HCT116 (cell line): Measurements from ENCODE around the gene PIGM. TPM values are rescaled to one million over a fixed set of nuclear protein-coding genes. Genes with fewer than 3 reads are reported as not detected.

Experiments
- ATAC-seq: fragments of 200-7000 bp; cut with Tn5 transposase; 2 replicates; pipeline ENCODE4 v1.9.1; 2020; ENCODE audit warnings: mild to moderate bottlenecking, moderate library complexity
- BruUV-seq: library from RNA; stranded (reverse); fragments of 400-500 nt; replicated peaks from 2 replicates; lab custom pipeline; 2021; lab: Mats Ljungman, UMichigan
- CTCF ChIA-PET: fragments of 300-600 bp; sonication (Branson Sonifier 250); formaldehyde crosslinking; loops from one replicate; lab custom pipeline; 2021; ENCODE audit warnings: antibody characterized with exemption; lab: Charles Lee
- POLR2A ChIA-PET: fragments of 300-600, 350-600 bp; sonication (Branson Sonifier 250); formaldehyde crosslinking; loops from one replicate; lab custom pipeline; 2021; ENCODE audit warnings: antibody characterized with exemption; lab: Charles Lee
- RAD21 ChIA-PET, 2 experiments: fragments of 300-600 bp; sonication (Branson Sonifier 250); formaldehyde crosslinking; loops; one replicate each; lab custom pipeline; 2023; ENCODE audit warnings: low total read pairs in 2 of 2; ENCODE audit not compliant: uncharacterized antibody in 2 of 2, unreplicated experiment in 2 of 2, low non-redundant PET in 1 of 2; lab: Charles Lee
- DNase-seq: peaks from one replicate; pipeline ENCODE4 v3.0.0-alpha.2; 2010; ENCODE audit warnings: low read depth, low spot score
- H2AFZ ChIP-seq: fragments of 200-600 bp; shearing (Covaris generic), sonication (generic); 2 replicates; pipeline ENCODE4 v1.6.1; 2017; ENCODE audit warnings: low read depth, mixed run types, mixed read lengths, antibody characterized with exemption, low read length; ENCODE audit not compliant: poor library complexity, severe bottlenecking
- H3K27ac ChIP-seq: 2 replicates; pipeline ENCODE4 v1.5.1; 2012; ENCODE audit warnings: low read depth, low read length
- H3K27me3 ChIP-seq: fragments of 200-600 bp; sonication (generic); 2 replicates; pipeline ENCODE4 v1.6.1; 2016; ENCODE audit warnings: mixed run types, low read length, mixed read lengths; ENCODE audit not compliant: insufficient read depth
- H3K36me3 ChIP-seq, 2 experiments: fragments of 200-500 bp in 1 of 2; fragments of 200-600 bp in 1 of 2; sonication (Bioruptor generic) in 1 of 2; sonication (generic) in 1 of 2; 2 replicates each; pipeline versions ENCODE4 v1.5.1 to v1.6.1; 2014 to 2016; ENCODE audit warnings: low read length in 2 of 2, inconsistent platforms in 1 of 2, mixed read lengths in 1 of 2, mixed run types in 1 of 2; ENCODE audit not compliant: insufficient read depth in 2 of 2, control insufficient read depth in 1 of 2
- H3K4me1 ChIP-seq, 2 experiments: fragments of 200-600 bp in 1 of 2; sonication (generic) in 1 of 2; 2 replicates each; pipeline versions ENCODE4 v1.5.1 to v1.6.1; 2012 to 2017; ENCODE audit warnings: low read length in 2 of 2, inconsistent platforms in 1 of 2, mild to moderate bottlenecking in 1 of 2, mixed read lengths in 1 of 2, mixed run types in 1 of 2, moderate library complexity in 1 of 2; ENCODE audit not compliant: insufficient read depth in 2 of 2, control insufficient read depth in 1 of 2
- H3K4me2 ChIP-seq: fragments of 200-600 bp; sonication (generic); 2 replicates; pipeline ENCODE4 v1.6.1; 2017; ENCODE audit warnings: mixed run types, low read length, mixed read lengths
- H3K4me3 ChIP-seq, 2 experiments: fragments of 200-600 bp in 1 of 2; sonication (generic) in 1 of 2; replicated peaks in 1 of 2; 2 replicates each; pipeline ENCODE4 v1.5.1; 2011 to 2016; ENCODE audit warnings: low read length in 2 of 2, control low read depth in 1 of 2, low read depth in 1 of 2, mild to moderate bottlenecking in 1 of 2, mixed read lengths in 1 of 2, mixed run types in 1 of 2
- H3K79me2 ChIP-seq: fragments of 200-600 bp; sonication (generic); 2 replicates; pipeline ENCODE4 v1.6.1; 2017; ENCODE audit warnings: mild to moderate bottlenecking, mixed run types, low read length, moderate library complexity, mixed read lengths; ENCODE audit not compliant: insufficient read depth
- H3K9ac ChIP-seq: fragments of 200-600 bp; sonication (generic); 2 replicates; pipeline ENCODE4 v1.6.1; 2016; ENCODE audit warnings: low read length, mixed read lengths
- H3K9me2 ChIP-seq: fragments of 200-600 bp; sonication (generic), shearing (Covaris generic); 2 replicates; pipeline ENCODE4 v1.6.1; 2017; ENCODE audit warnings: mixed run types, mild to moderate bottlenecking, moderate library complexity; ENCODE audit not compliant: insufficient read depth
- H3K9me3 ChIP-seq, 2 experiments: fragments of 200-500 bp in 1 of 2; fragments of 200-600 bp in 1 of 2; sonication (Bioruptor generic) in 1 of 2; sonication (generic) in 1 of 2; 2 replicates each; pipeline ENCODE4 v1.6.1; 2014 to 2017; ENCODE audit warnings: low read length in 2 of 2, mixed read lengths in 2 of 2, inconsistent platforms in 1 of 2, low read depth in 1 of 2, mild to moderate bottlenecking in 1 of 2, mixed run types in 1 of 2, moderate library complexity in 1 of 2; ENCODE audit not compliant: control insufficient read depth in 1 of 2, insufficient read depth in 1 of 2
- H4K20me1 ChIP-seq: fragments of 200-600 bp; sonication (generic), shearing (Covaris generic); 2 replicates; pipeline ENCODE4 v1.6.1; 2017; ENCODE audit warnings: mixed run types, mild to moderate bottlenecking, moderate library complexity; ENCODE audit not compliant: insufficient read depth
- ATF3 ChIP-seq: IDR thresholded peaks from 2 replicates; pipeline ENCODE4 v1.6.1; 2012
- CBX3 ChIP-seq: IDR thresholded peaks from 2 replicates; pipeline ENCODE4 v1.6.1; 2012; ENCODE audit warnings: low read depth
- CEBPB ChIP-seq: IDR thresholded peaks from 2 replicates; pipeline ENCODE4 v1.6.1; 2012; ENCODE audit warnings: low read depth
- CTCF ChIP-seq, 3 experiments: fragments of 200-600 bp in 1 of 3; sonication (generic) in 1 of 3; IDR thresholded peaks in 2 of 3; conservative IDR thresholded peaks in 1 of 3; 2 replicates each; pipeline ENCODE4 v1.5.1; 2012 to 2017; ENCODE audit warnings: low read depth in 2 of 3, low read length in 2 of 3, antibody characterized with exemption in 1 of 3, borderline replicate concordance in 1 of 3, control low read depth in 1 of 3, mild to moderate bottlenecking in 1 of 3, mixed read lengths in 1 of 3, mixed run types in 1 of 3, moderate library complexity in 1 of 3; ENCODE audit not compliant: insufficient read depth in 1 of 3
- EGR1 ChIP-seq: IDR thresholded peaks from 2 replicates; pipeline ENCODE4 v1.6.1; 2012; ENCODE audit warnings: low read depth
- ELF1 ChIP-seq: IDR thresholded peaks from 2 replicates; pipeline ENCODE4 v1.6.1; 2012; ENCODE audit warnings: low read depth, borderline replicate concordance
- EZH2phosphoT487 ChIP-seq: fragments of 200-600 bp; IDR thresholded peaks from 2 replicates; pipeline ENCODE4 v1.6.1; 2018; ENCODE audit warnings: antibody characterized with exemption, borderline replicate concordance
- JUND ChIP-seq: IDR thresholded peaks from 2 replicates; pipeline ENCODE4 v1.6.1; 2012
- RAD21 ChIP-seq: IDR thresholded peaks from 2 replicates; pipeline ENCODE4 v1.6.1; 2012; ENCODE audit warnings: low read depth, mild to moderate bottlenecking
- SP1 ChIP-seq: IDR thresholded peaks from 2 replicates; pipeline ENCODE4 v1.6.1; 2012; ENCODE audit warnings: low read depth
- SRF ChIP-seq: IDR thresholded peaks from 2 replicates; pipeline ENCODE4 v1.6.1; 2012; ENCODE audit warnings: low read depth
- YY1 ChIP-seq: IDR thresholded peaks from 2 replicates; pipeline ENCODE4 v1.6.1; 2011; ENCODE audit warnings: low read length, low read depth, moderate library complexity, mild to moderate bottlenecking; ENCODE audit not compliant: insufficient replicate concordance; ENCODE audit errors: extremely low read depth
- intact Hi-C: fragments of 100-400 bp; cut with micrococcal nuclease; formaldehyde crosslinking; loops from 2 replicates; pipeline ENCODE4 v1.10.0; 2022
- total RNA-seq: library from RNA; stranded (reverse); gene quantifications from one replicate; pipeline ENCODE4 v1.2.1, GENCODE V29; 2021; ENCODE audit not compliant: unreplicated experiment

The PIGM gene
- total RNA-seq, 1 experiment from 2014 or later, result 4.1 TPM

- peak; percentile 37 to 51 (median 46); a peak in 5 of 6 replicates for TF ChIP-seq CTCF (IDR thresholded peaks at IDR 0.05 in 2 of 3, conservative IDR thresholded peaks at IDR 0.05 in 1 of 3; ENCODE audit: borderline replicate concordance in 1 of 3, insufficient read depth in 1 of 3, low read depth in 2 of 3, low read length in 2 of 3)
- no peak for TF ChIP-seq EGR1
- peak; percentile 32; the same call in 1 of the 2 replicates for TF ChIP-seq RAD21
Observed at GRCh38 chr1:160058087-160058486, 26.3 kb upstream of the PIGM start (continued).

- Histone ChIP-seq H2AFZ (no peak overlapping the region), H3K36me3 (no peaks in the 10 kb centered on the region), H3K9me2 (no peaks in the 10 kb centered on the region), H3K27ac (no peak overlapping the region), H3K9ac (no peak overlapping the region), H3K27me3 (peaks cover 22% of the 10 kb centered on the region), H3K79me2 (no peaks in the 10 kb centered on the region), H3K9me3 (no peaks in the 10 kb centered on the region), H3K4me3 (no peak overlapping the region), H3K4me2 (no peak overlapping the region), H4K20me1 (no peaks in the 10 kb centered on the region), H3K4me1 (peaks cover 0 to 3% of the 10 kb centered on the region in 2 experiments; a peak in 1 of 4 replicates)
- no peak for ATAC-seq
- CTCF ChIA-PET, result interaction anchor here (6.1 kb wide), 1 partner anchor 23 kb away, joined by 33 read pairs; the partner anchor contains the start of gene KCNJ9
- POLR2A ChIA-PET, result no interaction called here
- RAD21 ChIA-PET, result no interaction called here
- intact Hi-C loops, result no loop called here
- DNase-seq, result no peak
- no TSS peak for BruUV-seq
- TF ChIP-seq ELF1, result no peak
- no peak for TF ChIP-seq YY1
- no peak for TF ChIP-seq SRF
- no peak for TF ChIP-seq CEBPB
- TF ChIP-seq EZH2phosphoT487, result no peak
- no peak for TF ChIP-seq JUND
- TF ChIP-seq ATF3, result no peak
- TF ChIP-seq CBX3, result no peak
- TF ChIP-seq SP1, result no peak
- TF ChIP-seq CTCF (IDR thresholded peaks at IDR 0.05 in 2 of 3, conservative IDR thresholded peaks at IDR 0.05 in 1 of 3; ENCODE audit: borderline replicate concordance in 1 of 3, insufficient read depth in 1 of 3, low read depth in 2 of 3, low read length in 2 of 3), result no peak
Observed at GRCh38 chr1:160056648-160057169, 24.9 kb upstream of the PIGM start.
